GM19438 (cell line): ENCODE measurements around the gene SCAMP3.
"Not testable (repeated sequence)": the region's sequence is repeated elsewhere in the genome, so short reads cannot be mapped to it uniquely, and the experiment has no call there.

ENCODE experiments used
- ATAC-seq: cut with Tn5 transposase; IDR thresholded peaks from one replicate; pipeline ENCODE4 v1.9.1; 2021; ENCODE audit warnings: low read depth; ENCODE audit not compliant: unreplicated experiment

SCAMP3 gene

GRCh38 chr1:155233502-155233901 lies 28.7 kb downstream of the SCAMP3 start:
- ATAC-seq: not testable (repeated sequence)

DNA sequence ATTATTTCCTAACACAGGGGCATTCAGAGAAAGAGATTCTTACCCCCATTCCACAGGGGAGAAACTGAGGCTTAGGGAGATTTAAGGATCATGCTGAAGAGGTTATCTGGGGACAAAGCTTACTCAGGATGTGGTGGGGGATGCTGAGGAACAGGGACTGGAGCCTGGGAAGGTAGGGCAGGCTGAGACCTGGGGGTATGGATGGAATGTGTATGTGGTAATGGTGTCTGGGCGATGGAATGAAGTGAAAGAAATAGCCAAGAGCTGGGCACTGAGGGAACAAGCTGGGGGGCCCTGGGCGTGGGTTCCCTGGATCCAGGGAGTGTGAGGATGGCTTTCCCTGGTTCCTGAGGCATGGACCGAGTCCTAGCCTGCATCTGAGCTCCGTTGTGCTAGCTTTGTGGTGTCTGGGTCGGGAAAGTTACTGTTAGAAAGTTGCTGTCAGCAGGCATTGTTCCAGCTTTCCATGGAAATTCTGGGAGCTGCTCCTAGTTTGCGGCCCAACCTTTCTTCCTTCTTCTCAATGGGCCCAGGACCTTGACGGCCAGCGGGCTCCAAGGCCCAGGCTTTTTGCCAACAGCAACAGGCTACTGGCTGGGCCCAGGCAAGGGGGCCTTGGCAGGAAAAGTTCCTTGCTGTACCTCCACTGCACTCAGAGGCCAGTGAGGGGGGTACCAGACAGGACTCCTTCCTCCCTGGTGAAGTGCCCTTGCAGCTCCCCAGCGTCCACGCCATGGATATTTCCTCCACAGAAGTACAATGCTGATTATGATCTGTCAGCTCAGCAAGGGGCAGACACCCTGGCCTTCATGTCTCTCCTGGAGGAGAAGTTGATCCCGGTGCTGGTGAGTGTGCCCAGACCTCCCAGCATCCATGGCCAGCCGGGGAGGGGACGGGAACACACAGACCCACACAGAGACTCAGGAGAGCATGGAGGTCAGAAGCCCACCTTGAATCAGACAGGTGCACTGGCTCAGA lies 29.9 kb downstream of the SCAMP3 start:
- ATAC-seq: not testable (repeated sequence)

DNA sequence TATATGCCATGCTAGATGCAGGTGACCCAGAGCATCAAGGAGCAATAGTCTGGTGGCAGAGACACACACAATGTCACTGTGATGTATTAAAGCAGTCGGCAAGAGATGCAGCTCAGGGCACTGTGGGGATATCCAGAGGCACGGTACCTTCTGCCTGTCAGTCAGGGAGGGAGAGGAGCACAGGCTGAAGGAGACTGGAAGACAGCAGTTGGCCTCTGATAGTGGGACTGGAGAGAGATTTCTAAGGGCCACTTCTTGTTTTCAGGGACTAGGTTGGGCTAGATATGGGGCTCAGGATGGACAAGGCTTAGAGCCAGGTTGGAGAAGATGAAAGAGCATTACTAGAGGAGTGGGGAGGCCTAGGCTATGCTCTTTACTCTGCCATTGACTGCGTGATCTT lies 30.9 kb downstream of the SCAMP3 start:
- ATAC-seq: not testable (repeated sequence)

- no peak for ATAC-seq
These were observed 34.1 kb downstream of the SCAMP3 start for GRCh38 chr1:155228096-155228427.

DNA sequence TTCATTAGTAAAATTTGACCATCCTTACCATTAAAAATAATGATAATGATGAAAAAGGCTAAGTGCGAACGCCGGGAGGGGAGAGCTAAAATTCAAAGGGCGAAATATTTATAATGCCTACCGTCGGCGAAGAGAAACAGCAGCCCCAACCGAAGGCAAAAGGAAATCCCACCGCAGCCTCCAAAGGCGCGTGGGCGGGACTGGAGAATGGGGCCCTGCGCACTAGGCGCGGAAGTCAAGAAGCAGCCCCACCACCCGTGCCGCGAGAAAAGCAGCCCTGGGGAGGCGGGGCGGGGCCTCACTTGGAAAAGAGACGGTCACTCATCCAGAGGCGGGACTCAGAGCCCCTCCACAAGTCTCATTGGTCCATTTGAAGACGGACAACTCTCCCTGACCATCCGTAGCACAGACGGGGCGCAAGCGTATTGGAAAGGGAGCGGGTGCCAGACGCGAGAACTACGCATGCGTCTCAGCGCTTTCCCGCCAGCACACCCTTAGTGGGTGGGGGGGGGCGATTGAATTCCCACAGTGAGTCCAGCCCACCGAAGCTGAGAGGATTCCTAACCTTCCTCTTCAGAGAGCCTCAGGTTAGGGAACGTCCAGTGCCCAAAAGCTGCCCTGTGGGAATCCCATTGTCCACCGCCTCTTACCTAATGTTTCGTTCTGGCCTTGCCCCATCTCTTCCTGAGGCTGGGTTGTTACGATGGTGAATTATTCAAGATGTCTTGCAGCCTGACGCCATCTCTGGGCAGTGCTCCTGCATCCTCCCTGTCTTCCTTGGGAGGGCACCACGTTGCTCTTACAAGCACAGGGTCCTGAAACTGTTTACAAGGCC lies 34.7 kb downstream of the SCAMP3 start:
- ATAC-seq: peak; percentile 78

DNA sequence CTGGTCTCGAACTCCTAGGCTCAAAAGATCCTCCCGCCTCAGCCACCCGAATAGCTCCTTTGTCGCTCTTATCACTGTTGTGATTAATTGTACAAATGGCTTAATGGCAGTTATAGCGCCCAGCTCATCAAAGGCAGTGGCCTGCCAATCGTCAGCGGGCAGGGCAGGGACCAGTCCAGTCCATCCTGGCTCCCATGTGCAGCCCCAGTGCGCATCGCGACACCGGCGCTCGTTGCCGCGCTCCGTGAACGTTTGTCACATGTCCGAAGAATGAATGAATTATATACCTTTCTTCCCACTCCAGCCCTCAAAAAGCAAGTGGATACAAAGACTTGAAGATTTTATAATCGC lies 35.3 kb downstream of the SCAMP3 start:
- no peak for ATAC-seq

DNA sequence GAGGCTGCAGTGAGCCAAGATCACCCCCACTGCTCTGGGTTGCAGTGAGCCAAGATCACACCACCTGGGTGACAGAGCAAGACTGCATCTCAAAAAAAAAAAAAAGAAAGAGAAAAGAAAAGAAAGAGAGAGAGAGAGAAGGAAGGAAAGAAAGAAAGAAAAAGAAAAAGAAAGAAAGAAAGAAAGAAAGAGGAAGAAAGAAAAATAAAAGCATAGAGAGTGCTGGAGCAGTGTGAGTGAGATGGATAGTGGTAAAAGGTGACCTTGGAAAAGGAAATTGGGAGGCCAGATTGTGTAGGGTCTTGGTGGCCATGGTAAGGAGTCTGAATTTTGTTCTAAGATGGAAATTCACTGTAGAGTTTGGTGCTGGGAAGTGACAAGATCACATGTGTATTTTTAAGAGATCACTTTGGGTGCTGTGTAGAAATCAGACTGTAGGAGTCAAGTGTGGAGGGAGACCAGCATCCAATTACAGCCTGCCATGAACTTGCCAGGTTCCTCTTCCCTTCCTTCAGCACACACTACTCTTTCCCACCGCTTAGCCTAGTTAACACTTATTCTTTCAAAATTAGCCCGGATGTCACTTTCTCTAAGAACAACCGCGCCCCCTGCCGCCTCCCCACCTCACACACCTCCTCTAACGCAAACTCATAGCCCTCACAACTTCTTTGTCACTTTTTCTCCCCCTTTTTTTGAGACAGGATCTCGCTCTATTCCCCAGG lies 35.8 kb downstream of the SCAMP3 start:
- no peak for ATAC-seq

DNA sequence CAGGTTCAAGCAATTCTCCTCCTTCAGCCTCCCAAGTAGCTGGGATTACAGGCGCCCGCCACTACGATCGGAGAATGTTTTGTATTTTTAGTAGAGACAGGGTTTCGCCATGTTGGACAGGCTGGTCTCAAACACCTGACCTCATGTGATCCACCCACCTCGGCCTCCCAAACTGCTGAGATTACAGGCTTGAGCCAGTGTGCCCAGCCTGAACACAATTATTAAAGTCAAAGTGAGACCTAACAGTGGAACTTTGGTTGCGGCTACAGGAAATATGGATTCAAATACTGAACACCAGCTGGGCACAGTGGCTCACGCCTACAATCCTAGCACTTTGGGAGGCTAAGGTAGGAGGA lies 36.8 kb downstream of the SCAMP3 start:
- not testable (repeated sequence) for ATAC-seq

DNA sequence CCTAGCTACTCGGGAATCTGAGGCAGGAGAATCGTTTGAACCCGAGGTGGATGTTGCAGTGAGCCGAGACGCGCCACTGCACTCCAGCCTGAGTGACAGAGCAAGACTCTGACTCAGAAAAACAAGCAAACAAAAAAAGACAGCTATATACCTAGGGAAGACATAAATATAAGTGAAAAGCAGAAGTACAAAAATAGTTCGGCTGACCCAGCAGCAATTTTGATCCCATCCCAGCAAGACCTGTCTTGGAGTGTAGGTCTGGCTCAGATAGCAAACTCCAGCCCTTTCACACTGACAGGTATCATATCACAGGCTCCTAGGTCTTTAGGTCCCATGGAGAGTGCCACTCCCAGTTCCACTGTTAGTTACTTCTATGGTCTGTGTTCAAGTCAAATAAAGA lies 39.1 kb downstream of the SCAMP3 start:
- ATAC-seq: no peak

DNA sequence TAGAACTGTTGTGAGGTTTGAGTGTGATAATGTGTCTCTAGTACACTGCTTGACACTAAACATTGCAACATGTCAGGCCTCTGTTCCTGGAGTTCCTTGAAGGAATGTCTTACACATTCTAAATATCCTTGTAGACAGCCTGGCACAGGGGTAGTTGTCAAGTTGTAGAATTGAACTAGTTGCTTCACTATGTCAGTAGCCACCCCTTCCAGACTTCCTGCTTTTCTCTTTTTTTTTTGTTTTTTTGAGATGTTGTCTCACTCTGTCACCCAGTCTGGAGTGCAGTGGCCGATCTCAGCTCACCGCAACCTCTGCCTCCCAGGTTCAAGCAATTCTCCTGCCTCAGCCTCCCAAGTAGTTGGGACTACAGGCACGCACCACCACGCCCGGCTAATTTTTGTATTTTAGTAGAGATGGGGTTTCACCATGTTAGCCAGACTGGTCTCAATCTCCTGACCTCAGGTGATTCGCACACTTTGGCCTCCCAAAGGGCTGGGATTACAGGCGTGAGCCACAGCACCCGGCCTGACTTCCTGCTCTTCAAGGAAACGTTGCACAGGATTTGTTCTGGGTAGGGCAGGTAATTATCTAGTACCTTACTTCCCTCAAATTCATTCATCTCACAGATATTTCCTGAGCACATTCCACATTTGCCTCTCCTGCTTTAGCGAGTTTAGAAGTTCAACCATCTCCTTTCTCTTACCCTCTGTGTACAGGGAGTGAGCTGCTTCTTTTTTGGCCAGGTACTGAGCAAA lies 41.8 kb downstream of the SCAMP3 start:
- ATAC-seq: not testable (repeated sequence)

- no peak for ATAC-seq
These were observed 42.5 kb downstream of the SCAMP3 start for GRCh38 chr1:155219592-155220031.

GRCh38 chr1:155218854-155219591 lies 43.1 kb downstream of the SCAMP3 start:
- ATAC-seq: no peak

DNA sequence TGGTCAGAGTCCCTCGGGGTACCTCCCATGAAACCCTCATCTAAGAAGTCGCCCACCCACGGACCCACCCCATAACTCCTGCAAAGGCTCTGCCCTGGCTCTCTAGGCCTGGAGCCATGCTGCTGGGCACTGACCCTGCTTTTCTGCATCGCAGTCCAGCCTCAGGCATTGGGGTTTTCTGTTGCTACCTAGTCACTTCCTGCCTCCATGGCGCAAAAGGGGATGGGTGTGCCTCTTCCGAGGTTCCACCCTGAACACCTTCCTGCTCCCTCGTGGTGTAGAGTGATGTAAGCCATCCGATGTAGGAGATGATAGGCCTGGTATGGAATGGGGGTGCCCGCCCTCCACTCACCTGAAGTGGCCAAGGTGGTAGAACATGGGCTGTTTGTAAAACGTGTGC lies 47.5 kb downstream of the SCAMP3 start:
- ATAC-seq: not testable (repeated sequence)

DNA sequence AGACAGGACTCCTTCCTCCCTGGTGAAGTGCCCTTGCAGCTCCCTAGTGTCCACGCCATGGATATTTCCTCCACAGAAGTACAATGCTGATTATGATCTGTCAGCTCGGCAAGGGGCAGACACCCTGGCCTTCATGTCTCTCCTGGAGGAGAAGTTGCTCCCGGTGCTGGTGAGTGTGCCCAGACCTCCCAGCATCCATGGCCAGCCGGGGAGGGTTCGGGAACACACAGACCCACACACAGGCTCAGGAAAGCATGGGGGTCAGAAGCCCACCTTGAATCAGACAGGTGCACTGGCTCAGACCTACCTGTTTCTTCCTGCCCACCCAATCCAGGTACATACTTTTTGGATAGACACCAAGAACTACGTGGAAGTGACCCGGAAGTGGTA lies 50.1 kb downstream of the SCAMP3 start:
- not testable (repeated sequence) for ATAC-seq

GRCh38 chr1:155211381-155212050 lies 50.6 kb downstream of the SCAMP3 start:
- ATAC-seq: not testable (repeated sequence)

DNA sequence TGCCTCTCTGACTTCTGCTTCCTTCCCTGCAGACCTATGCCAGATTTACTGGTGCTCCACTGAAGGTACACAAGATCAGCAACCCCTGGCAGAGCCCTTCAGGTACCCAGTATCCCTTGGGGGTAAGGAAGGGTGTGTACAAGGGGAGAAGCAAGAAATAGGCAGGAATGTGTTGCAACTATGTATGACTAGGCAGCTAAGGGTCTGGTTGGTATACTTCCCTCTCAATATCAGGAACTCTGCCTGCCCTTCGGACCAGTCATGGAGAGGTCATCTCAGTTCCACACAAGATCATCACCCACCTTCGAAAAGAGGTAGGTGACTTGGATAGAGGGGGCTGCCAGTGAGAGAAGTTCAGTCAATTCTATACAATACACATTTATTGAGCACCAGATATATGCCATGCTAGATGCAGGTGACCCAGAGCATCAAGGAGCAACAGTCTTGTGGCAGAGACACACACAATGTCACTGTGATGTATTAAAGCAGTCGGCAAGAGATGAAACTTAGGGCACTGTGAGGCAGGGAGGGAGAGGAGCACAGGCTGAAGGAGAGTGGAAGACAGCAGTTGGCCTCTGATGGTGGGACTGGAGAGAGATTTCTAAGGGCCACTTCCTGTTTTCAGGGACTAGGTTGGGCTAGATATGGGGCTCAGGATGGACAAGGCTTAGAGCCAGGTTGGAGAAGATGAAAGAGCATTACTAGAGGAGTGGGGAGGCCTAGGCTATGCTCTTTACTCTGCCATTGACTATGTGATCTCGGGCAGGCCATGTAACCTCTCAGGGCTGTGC lies 51.7 kb downstream of the SCAMP3 start:
- ATAC-seq: no peak

DNA sequence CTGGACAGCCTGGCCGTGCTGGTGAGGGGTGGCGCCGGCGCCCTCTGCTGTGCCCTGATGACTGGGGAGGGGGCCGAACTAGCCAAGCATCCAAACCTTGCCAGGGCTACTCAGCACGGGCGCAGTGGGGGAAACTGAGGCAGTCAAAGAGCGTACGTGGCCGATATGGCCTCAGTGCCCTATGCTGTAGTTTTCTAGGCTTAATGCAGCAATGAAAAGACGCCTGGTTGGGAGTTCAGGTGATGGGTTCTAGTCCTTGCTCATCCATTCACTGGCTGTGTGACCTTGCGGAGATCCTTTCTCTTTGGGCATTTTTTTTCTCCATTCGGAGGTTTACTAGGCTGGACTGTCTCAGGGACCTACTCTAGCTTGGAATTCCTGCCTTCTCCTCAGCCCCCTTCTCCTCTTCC lies 52.8 kb downstream of the SCAMP3 start:
- no peak for ATAC-seq
